Muscle of leg (tissue), 11 donors: ENCODE measurements around the gene ERI3. TPM values are rescaled to one million over a fixed set of nuclear protein-coding genes. Genes with fewer than 3 reads are reported as not detected.
A peak's percentile ranks its signal among the peaks of the same experiment; 100 is the strongest.

Source experiments
- DNase-seq: peaks from one replicate; pipeline ENCODE4 v3.0.0; 2013
- H3K27ac ChIP-seq: one replicate; pipeline ENCODE4 v1.5.1; 2013; ENCODE audit warnings: mild to moderate bottlenecking, low read length, control low read depth
- H3K27me3 ChIP-seq: one replicate; pipeline ENCODE4 v1.6.1; 2013; ENCODE audit warnings: low read length; ENCODE audit not compliant: control insufficient read depth, insufficient read depth
- H3K36me3 ChIP-seq: one replicate; pipeline ENCODE4 v1.6.1; 2013; ENCODE audit warnings: low read length; ENCODE audit not compliant: control insufficient read depth, insufficient read depth
- H3K4me1 ChIP-seq: one replicate; pipeline ENCODE4 v1.6.1; 2013; ENCODE audit warnings: low read length; ENCODE audit not compliant: control insufficient read depth, insufficient read depth
- H3K4me3 ChIP-seq: one replicate; pipeline ENCODE4 v1.5.1; 2013; ENCODE audit warnings: low read length, control low read depth
- H3K9me3 ChIP-seq: replicated peaks from 2 replicates; pipeline ENCODE4 v1.6.1; 2013; ENCODE audit warnings: low read depth, low read length; ENCODE audit not compliant: control insufficient read depth
- WGBS: methylation state at CpG from one replicate; pipeline ENCODE4 v1.1.5; 2013; ENCODE audit warnings: missing lambda C conversion rate; ENCODE audit not compliant: insufficient coverage; 5-methylcytosine and 5-hydroxymethylcytosine counted together
- polyA plus RNA-seq, 8 donors: library from polyadenylated mRNA; unstranded; fragments of 120-200 nt; gene quantifications; one replicate each; pipeline versions ENCODE4 v1.2.1 to v1.2.3, GENCODE V29; 2013; ENCODE audit warnings: inconsistent platforms in 1 of 8, low replicate concordance in 1 of 8; ENCODE audit not compliant: insufficient read length in 8 of 8, insufficient read depth in 1 of 8
- total RNA-seq: library from RNA; stranded (reverse); fragments of 120-200 nt; gene quantifications from one replicate; pipeline ENCODE4 v1.2.4, GENCODE V29; 2013

ERI3 gene
- total and polyA plus RNA-seq, 9 donors = 46.7 to 57.2 (median 52.1) TPM

DNA sequence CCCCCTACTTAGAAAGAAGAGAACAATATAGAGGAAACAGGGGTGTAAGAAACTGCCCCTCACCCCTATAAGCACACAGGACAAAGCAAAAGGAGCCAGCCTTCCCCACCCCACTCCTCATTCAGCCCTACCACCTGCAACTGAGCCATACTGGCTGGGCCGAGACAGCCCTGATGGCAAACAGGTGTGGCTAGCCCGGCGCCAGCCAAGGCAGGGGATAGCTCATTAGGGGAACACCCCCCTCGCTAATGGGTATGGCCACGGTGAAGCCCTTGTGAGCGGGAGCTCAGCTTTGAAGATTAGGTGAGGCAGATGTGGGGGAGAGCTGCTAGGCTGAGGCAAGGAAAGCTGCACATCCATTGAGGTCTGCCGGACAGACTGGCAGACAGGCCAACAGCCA lies 65.5 kb downstream of the ERI3 start:
- DNase-seq = peak; percentile 29
- H3K9me3 ChIP-seq = no peaks in the 10 kb centered on the region
- peaks cover 37% of the 10 kb centered on the region for H3K36me3 ChIP-seq
- H3K4me3 ChIP-seq = no peak overlapping the region
- peaks cover 44% of the 10 kb centered on the region for H3K4me1 ChIP-seq
- no peak overlapping the region for H3K27ac ChIP-seq
- 25% methylated on average over 7 of the region's 7 CpGs for WGBS
- no peaks in the 10 kb centered on the region for H3K27me3 ChIP-seq

DNA sequence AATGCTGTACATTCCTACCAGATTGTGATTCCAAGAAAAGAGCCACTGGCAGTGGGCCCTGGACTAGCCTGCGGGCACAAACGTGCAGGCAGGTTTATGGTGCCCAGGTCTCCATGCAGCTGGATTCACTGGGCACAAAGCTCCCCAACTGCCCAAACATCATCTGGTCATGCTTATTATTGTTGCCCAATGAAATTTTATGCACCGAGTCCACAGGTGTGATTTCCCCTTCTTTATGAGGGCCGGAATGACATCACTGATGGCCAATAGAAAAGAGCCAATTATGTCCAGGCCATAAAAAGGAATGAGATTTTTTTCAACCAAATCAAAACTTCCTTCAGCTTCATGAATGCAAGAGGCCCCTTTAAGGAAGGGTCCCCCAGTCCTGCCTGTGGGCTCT lies 66.2 kb downstream of the ERI3 start:
- Histone ChIP-seq H3K36me3 (peaks cover 39% of the 10 kb centered on the region), H3K4me1 (peaks cover 37% of the 10 kb centered on the region), H3K9me3 (no peaks in the 10 kb centered on the region), H3K27me3 (no peaks in the 10 kb centered on the region), H3K4me3 (no peak overlapping the region), H3K27ac (no peak overlapping the region)
- WGBS = 72% methylated on average over 4 of the region's 4 CpGs
- no peak for DNase-seq

DNA sequence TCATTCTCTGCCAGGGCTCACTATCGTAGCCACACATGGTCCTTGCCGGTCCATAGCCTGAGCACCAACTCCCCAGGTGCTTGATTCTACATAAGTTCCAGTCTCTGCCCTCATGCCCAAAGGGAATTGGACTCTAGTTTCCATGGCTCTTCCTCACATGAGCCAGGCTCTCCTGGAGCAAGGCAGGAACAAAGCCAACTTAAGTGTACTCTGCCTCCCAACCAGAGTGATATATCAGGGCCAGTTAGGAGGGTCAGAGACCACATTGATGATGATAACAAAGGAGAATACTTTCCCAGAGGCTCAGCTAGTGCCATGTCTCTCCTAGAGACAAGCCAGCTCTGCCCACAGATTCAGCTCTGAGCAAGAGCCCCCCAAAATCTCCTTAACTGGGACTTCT lies 70.9 kb downstream of the ERI3 start:
- Histone ChIP-seq H3K9me3 (no peaks in the 10 kb centered on the region), H3K4me1 (peaks cover 14% of the 10 kb centered on the region), H3K4me3 (no peak overlapping the region), H3K27me3 (no peaks in the 10 kb centered on the region), H3K36me3 (peaks cover 42% of the 10 kb centered on the region), H3K27ac (no peak overlapping the region)
- no peak for DNase-seq
- WGBS = 88% methylated on average over 2 of the region's 2 CpGs

DNA sequence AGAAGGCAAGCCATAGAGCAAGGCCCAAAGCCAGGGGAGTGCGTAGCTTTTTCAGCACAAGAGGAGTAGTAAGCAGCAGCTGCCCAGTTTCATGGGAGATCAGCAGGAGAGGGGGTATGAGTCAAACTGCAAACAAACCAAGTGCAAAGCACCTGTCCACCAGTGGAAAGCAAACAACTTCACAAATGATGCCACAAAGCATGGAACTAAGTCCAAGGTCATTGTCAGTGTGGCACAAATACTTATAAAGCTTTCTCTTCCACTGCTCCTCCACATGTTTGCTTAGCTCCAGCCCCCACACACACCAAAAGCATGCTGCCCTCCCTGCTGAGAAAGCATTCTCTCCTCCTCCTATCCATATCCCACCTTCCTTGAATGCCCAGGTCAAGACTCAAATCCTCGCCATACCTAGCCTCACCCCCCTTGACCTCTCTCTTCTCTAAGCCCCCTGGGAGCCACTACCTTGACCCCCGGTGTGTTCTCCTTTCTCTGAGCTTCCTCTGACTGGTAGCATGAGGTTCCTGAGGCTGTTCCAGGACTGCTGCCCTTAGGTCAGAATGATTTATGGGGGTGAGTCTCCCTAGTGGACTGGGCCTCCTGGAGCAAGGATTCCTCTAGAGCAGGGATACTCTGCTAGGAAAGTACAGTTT lies 71.4 kb downstream of the ERI3 start:
- Histone ChIP-seq H3K4me3 (no peak overlapping the region), H3K36me3 (peaks cover 42% of the 10 kb centered on the region), H3K27ac (no peak overlapping the region), H3K27me3 (no peaks in the 10 kb centered on the region), H3K4me1 (peaks cover 10% of the 10 kb centered on the region), H3K9me3 (no peaks in the 10 kb centered on the region)
- DNase-seq = no peak
- WGBS = 78% methylated on average over 1 of the region's 3 CpGs

DNA sequence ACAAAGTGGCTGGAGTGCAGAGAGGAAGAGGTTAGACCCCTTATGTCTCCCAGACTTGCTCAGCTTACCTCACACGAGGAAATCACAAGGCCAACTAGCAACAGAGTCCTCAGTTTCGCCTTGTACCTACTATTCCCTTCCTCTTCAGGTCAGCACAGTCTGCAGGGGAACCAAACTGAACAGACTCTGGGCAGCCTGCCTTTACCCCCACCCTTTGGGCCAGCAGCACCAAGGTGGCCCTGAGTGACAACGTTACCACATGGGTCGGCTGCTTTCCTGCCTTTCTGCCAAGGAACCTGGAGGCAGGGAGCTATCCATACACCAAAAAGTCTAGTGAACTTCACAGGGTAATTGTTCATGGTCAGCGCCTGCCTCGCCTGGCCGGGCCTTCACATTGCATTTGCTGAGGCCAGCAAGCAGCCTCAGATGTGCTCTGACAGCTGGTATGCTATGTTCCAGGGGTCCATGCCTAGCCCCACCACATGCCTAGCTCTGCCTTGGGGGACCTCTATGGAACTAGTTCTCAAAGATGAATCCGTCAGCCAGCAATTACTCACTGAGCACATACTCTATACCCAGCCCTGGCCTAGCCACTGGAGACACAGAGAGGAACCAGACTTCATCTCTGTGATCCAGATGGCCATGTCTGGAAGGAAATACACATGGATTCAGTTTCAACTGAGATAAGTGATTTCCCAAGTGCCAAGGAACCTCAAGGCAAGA lies 72.2 kb downstream of the ERI3 start:
- Histone ChIP-seq H3K9me3 (no peaks in the 10 kb centered on the region), H3K4me3 (no peak overlapping the region), H3K36me3 (peaks cover 35% of the 10 kb centered on the region), H3K27me3 (no peaks in the 10 kb centered on the region), H3K4me1 (peaks cover 10% of the 10 kb centered on the region), H3K27ac (no peak overlapping the region)
- no peak for DNase-seq
- WGBS = 87% methylated on average over 7 of the region's 8 CpGs

DNA sequence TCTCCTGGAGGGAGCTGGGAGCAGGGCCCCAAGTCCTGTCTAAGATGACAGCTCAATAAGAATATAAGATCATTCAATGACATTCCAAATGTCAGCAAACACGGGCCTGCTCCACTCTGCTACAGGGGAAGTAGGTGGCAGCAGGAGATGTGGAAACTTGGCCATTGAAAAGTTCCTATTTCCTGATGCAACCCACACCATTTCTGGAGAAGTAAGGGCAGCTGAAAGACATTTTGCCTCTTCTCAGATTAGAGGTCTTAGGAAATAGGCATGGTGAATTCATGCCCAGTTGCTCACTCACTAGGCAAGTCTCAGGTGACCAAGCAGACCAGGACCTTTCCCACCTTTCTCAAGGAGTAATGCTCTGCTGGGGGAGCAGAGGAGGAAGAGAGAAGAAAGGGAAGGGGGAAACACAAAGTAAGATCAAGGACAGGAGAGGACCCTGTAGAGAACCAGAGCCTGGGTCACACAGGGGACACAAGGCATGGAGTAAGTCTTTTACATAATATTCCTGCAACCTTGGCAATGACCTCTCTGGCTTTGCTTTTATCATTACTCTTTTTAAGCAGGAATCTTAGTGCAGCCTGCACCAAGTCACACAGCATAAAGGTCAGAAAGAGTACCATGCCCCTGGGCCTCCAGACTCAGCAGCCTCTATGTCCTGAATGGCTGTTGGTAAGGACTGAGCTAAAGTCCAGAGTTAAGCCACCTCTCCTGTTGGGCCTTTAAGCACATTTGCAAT lies 72.9 kb downstream of the ERI3 start:
- WGBS = no CpG with 5 or more reads among the region's 1 CpG
- H3K4me3 ChIP-seq = no peak overlapping the region
- H3K27ac ChIP-seq = no peak overlapping the region
- H3K36me3 ChIP-seq = peaks cover 33% of the 10 kb centered on the region
- no peaks in the 10 kb centered on the region for H3K9me3 ChIP-seq
- peaks cover 10% of the 10 kb centered on the region for H3K4me1 ChIP-seq
- DNase-seq = no peak
- H3K27me3 ChIP-seq = no peaks in the 10 kb centered on the region

DNA sequence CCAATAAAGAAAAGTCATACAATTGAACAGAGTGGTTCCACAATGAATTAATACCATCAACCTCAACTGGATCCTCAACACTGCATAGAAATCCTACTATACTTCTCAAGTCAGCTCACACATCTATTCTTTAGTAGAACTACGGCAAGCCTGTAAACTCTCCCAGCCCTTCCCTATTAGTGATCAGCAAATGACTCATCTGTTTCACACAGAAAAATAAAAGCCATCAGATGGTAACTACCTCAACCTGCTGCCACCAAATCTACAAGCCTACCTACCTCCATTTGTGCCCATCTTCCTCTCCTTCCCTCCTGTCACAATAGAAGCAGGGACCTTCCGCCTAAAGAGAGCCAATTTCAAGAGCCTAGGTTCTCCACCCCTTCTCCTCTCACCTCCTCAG lies 78.2 kb downstream of the ERI3 start:
- Histone ChIP-seq H3K27ac (no peak overlapping the region), H3K27me3 (no peaks in the 10 kb centered on the region), H3K4me3 (no peak overlapping the region), H3K4me1 (peaks cover 8% of the 10 kb centered on the region), H3K36me3 (peaks cover 9% of the 10 kb centered on the region), H3K9me3 (no peaks in the 10 kb centered on the region)
- 86% methylated on average over 2 of the region's 2 CpGs for WGBS
- DNase-seq = no peak

DNA sequence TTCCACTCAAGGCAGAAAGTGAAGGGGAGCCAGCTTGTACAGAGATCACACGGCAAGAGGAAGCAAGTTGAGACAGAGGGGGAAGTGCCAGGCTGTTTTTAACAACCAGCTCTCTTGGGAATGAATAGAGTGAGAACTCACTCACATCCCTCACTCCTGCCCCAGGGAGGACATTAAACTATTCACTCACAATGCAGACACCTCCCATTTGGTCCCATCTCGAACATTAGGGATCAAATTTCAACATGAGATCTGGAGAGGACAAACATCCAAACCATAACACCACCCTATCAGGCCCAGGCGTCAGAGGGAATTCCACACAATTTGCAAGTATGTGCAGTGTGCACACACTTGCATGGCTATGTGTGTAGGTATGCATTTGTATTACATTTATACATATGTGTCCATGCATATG lies 79.1 kb downstream of the ERI3 start:
- no CpG with 5 or more reads among the region's 3 CpGs for WGBS
- no peaks in the 10 kb centered on the region for H3K27me3 ChIP-seq
- H3K27ac ChIP-seq = no peak overlapping the region

DNA sequence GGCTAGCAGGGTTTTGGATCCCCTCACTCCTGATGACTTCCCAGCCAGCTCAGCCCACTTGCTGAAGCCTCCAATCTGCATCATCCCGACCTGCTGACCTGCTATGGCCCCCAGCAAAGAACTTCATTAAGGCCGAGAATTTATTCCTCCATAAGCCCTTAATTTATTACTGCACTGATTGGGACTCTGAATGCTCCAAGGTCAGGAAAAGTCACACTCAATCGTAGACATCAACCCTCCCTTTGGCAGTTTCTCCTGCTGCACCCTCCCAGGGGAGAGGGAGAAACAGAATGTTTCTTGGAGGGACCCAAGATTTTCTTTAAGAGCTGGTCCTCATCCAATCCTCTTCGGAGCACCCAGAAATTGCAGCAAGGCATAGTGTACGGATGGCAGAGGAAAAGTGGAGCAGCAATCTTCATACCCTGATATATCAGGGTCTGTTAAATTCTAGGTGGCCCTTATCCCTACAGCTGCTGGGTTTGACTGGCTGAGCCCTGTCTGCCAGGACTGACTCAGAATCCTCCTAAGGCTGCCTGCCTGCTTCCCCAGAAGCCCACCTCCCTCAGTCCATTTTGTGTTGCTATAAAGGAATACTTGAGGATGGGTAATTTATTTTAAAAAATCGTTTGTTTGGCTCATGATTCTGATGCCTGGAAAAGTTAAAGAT lies 79.6 kb downstream of the ERI3 start:
- no peak overlapping the region for H3K4me3 ChIP-seq
- peaks cover 14% of the 10 kb centered on the region for H3K4me1 ChIP-seq
- no peak for DNase-seq
- no peaks in the 10 kb centered on the region for H3K27me3 ChIP-seq
- no peak overlapping the region for H3K27ac ChIP-seq
- H3K9me3 ChIP-seq = no peaks in the 10 kb centered on the region
- peaks cover 5% of the 10 kb centered on the region for H3K36me3 ChIP-seq
- WGBS = 21% methylated on average over 2 of the region's 6 CpGs

More for the DNA sequence above, 79.1 kb downstream of the ERI3 start:
- Histone ChIP-seq H3K9me3 (no peaks in the 10 kb centered on the region), H3K4me1 (peaks cover 10% of the 10 kb centered on the region), H3K4me3 (no peak overlapping the region), H3K36me3 (peaks cover 9% of the 10 kb centered on the region)
- DNase-seq = peak; percentile 20
